Mesendoderm (in vitro differentiated cells): ENCODE data around the gene KRT80.

ENCODE experiments used
- DNase-seq: peaks from one replicate; pipeline ENCODE4 v3.0.0; 2013
- H2AK5ac ChIP-seq: 2 replicates; pipeline ENCODE4 v1.6.1; 2013; ENCODE audit warnings: low read length, inconsistent platforms
- H2BK120ac ChIP-seq: 2 replicates; pipeline ENCODE4 v1.6.1; 2013; ENCODE audit warnings: low read depth, mild to moderate bottlenecking, low read length, moderate library complexity, mixed read lengths
- H2BK15ac ChIP-seq: replicated peaks from 2 replicates; pipeline ENCODE4 v1.6.1; 2013; ENCODE audit warnings: low read depth, mild to moderate bottlenecking, moderate library complexity
- H2BK5ac ChIP-seq: 2 replicates; pipeline ENCODE4 v1.6.1; 2013; ENCODE audit warnings: low read length, inconsistent platforms
- H3K18ac ChIP-seq: 2 replicates; pipeline ENCODE4 v1.6.1; 2013; ENCODE audit warnings: mild to moderate bottlenecking, low read length, mixed read lengths
- H3K23ac ChIP-seq: one replicate; pipeline ENCODE4 v1.6.1; 2013; ENCODE audit warnings: low read length
- H3K27ac ChIP-seq: 2 replicates; pipeline ENCODE4 v1.5.1; 2013; ENCODE audit warnings: low read depth, mild to moderate bottlenecking, inconsistent platforms, low read length, moderate library complexity
- H3K27me3 ChIP-seq: 2 replicates; pipeline ENCODE4 v1.6.1; 2013; ENCODE audit warnings: low read length, control low read depth, mild to moderate bottlenecking, inconsistent platforms; ENCODE audit not compliant: insufficient read depth, poor library complexity
- H3K36me3 ChIP-seq: 2 replicates; pipeline ENCODE4 v1.6.1; 2013; ENCODE audit warnings: low read length, inconsistent platforms; ENCODE audit not compliant: control insufficient read depth, insufficient read depth
- H3K4ac ChIP-seq: one replicate; pipeline ENCODE4 v1.6.1; 2013; ENCODE audit warnings: low read depth, mild to moderate bottlenecking, low read length, moderate library complexity
- H3K4me1 ChIP-seq: 2 replicates; pipeline ENCODE4 v1.6.1; 2013; ENCODE audit warnings: low read depth, low read length, inconsistent platforms; ENCODE audit not compliant: control insufficient read depth
- H3K4me2 ChIP-seq: 2 replicates; pipeline ENCODE4 v1.6.1; 2013; ENCODE audit warnings: low read length
- H3K4me3 ChIP-seq: 2 replicates; pipeline ENCODE4 v1.5.1; 2013; ENCODE audit warnings: mild to moderate bottlenecking, low read length
- H3K56ac ChIP-seq: one replicate; pipeline ENCODE4 v1.6.1; 2013; ENCODE audit warnings: low read length
- H3K79me1 ChIP-seq: 2 replicates; pipeline ENCODE4 v1.6.1; 2013; ENCODE audit warnings: low read length, inconsistent platforms
- H3K79me2 ChIP-seq: 2 replicates; pipeline ENCODE4 v1.6.1; 2013; ENCODE audit warnings: mild to moderate bottlenecking, low read length; ENCODE audit not compliant: control insufficient read depth, insufficient read depth
- H3K9ac ChIP-seq: 2 replicates; pipeline ENCODE4 v1.6.1; 2013; ENCODE audit warnings: low read length, inconsistent platforms
- H4K5ac ChIP-seq: one replicate; pipeline ENCODE4 v1.6.1; 2013; ENCODE audit warnings: low read length
- H4K8ac ChIP-seq: one replicate; pipeline ENCODE4 v1.6.1; 2013; ENCODE audit warnings: low read depth, mild to moderate bottlenecking, control low read depth, low read length, moderate library complexity
- WGBS: extraction: QIAGEN DNeasy Blood & Tissue Kit; methylation state at CpG from one replicate; pipeline ENCODE4 v1.1.7; 2013; ENCODE audit warnings: low lambda C conversion rate, missing lambda C conversion rate; ENCODE audit not compliant: insufficient coverage; ENCODE audit errors: extremely low coverage; 5-methylcytosine and 5-hydroxymethylcytosine counted together

Gene KRT80

GRCh38 chr12:52190860-52191729 lies 719 bp downstream of the KRT80 start:
- Histone ChIP-seq H3K79me2 (no peaks in the 10 kb centered on the region), H3K9ac (no peak overlapping the region), H2BK5ac (no peak overlapping the region), H3K27me3 (no peaks in the 10 kb centered on the region), H4K5ac (no peak overlapping the region), H2BK15ac (no peak overlapping the region), H3K79me1 (no peaks in the 10 kb centered on the region), H2BK120ac (no peak overlapping the region), H3K4me1 (no peaks in the 10 kb centered on the region), H3K23ac (no peak overlapping the region), H3K27ac (no peak overlapping the region), H3K36me3 (no peaks in the 10 kb centered on the region), H3K4me3 (no peak overlapping the region), H2AK5ac (no peak overlapping the region), H3K4ac (no peak overlapping the region), H4K8ac (no peak overlapping the region), H3K4me2 (no peak overlapping the region), H3K56ac (no peak overlapping the region), H3K18ac (no peak overlapping the region)
- no CpG with 5 or more reads among the region's 16 CpGs for WGBS
- no peak for DNase-seq

DNA sequence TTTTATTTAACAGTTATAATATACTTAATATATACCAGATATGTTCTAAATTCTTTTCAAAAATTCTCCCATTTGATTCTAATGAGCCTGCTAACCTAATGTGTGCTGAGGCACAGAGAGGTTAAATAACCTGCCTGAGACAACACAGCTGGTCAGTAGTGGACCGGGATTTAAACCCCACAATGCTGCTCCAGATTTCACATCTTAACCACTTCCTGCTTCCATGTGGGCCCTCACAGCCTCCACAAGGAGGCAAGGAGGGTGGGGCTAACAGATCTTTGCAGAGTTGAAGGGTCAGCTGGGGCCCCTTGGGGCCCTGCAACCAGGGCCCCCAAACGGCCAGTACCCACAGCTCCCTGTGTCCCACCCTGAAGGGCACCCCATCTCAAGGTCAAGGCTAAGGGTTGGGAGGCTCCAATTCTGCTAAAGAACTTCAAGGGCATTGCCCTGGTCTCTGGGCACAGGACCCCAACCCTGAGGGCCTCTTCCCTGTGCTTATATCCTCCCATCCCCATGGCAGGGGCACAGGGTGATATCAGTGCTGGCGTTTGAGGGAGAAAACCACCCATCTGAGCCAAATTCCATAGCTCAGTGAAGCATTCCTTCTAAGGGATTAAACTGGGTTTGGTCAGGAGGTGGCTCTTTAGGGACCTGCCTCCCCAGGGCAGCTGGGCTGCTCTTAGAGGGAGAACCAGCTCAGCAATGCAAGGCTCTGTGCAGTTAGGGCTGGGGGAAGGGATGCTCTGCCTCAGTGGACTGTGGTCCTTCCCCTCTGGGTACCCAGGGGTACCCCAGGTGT lies 2.2 kb downstream of the KRT80 start:
- H3K27ac ChIP-seq = no peak overlapping the region
- H2AK5ac ChIP-seq = no peak overlapping the region
- no CpG with 5 or more reads among the region's 3 CpGs for WGBS
- no peak overlapping the region for H4K8ac ChIP-seq
- H4K5ac ChIP-seq = no peak overlapping the region
- H2BK120ac ChIP-seq = no peak overlapping the region
- DNase-seq = peak; percentile 33
- H3K9ac ChIP-seq = no peak overlapping the region
- no peak overlapping the region for H2BK15ac ChIP-seq
- H2BK5ac ChIP-seq = no peak overlapping the region
- no peak overlapping the region for H3K18ac ChIP-seq
- H3K27me3 ChIP-seq = no peaks in the 10 kb centered on the region
- no peak overlapping the region for H3K4ac ChIP-seq
- peaks cover 4% of the 10 kb centered on the region for H3K4me1 ChIP-seq
- H3K4me2 ChIP-seq = no peak overlapping the region
- no peak overlapping the region for H3K23ac ChIP-seq
- no peak overlapping the region for H3K4me3 ChIP-seq
- no peaks in the 10 kb centered on the region for H3K79me1 ChIP-seq
- H3K36me3 ChIP-seq = no peaks in the 10 kb centered on the region
- H3K79me2 ChIP-seq = no peaks in the 10 kb centered on the region
- H3K56ac ChIP-seq = no peak overlapping the region

DNA sequence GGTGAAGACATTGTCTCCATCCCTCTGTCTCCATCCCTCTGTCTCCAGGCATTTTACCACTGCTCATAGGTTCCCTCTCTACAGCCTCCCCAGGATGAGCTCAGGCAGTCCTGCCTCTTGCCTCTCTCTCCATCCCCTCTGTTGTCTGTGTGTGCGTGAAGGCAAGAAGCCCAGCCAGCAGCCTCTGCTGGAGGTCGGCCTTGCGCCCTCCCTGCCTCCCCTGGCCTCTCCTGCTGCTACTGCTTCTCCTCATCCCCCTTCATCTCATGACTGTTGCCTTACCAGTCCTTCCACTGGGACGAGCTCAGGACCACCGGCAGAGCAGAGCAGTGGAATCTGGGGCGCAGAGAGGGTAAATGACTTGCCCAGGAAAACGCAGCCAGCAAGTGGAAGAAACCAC lies 3.2 kb downstream of the KRT80 start:
- H3K36me3 ChIP-seq = no peaks in the 10 kb centered on the region
- H2BK120ac ChIP-seq = no peak overlapping the region
- no peak overlapping the region for H2BK15ac ChIP-seq
- no CpG with 5 or more reads among the region's 7 CpGs for WGBS
- no peak overlapping the region for H2AK5ac ChIP-seq
- H3K4me3 ChIP-seq = no peak overlapping the region
- no peak overlapping the region for H3K27ac ChIP-seq
- no peak overlapping the region for H4K8ac ChIP-seq
- no peak overlapping the region for H4K5ac ChIP-seq
- H3K4me2 ChIP-seq = no peak overlapping the region
- peaks cover 4% of the 10 kb centered on the region for H3K4me1 ChIP-seq
- no peak overlapping the region for H3K56ac ChIP-seq
- no peak overlapping the region for H3K23ac ChIP-seq
- H3K9ac ChIP-seq = no peak overlapping the region
- no peak overlapping the region for H2BK5ac ChIP-seq
- H3K4ac ChIP-seq = no peak overlapping the region
- H3K27me3 ChIP-seq = no peaks in the 10 kb centered on the region
- no peak overlapping the region for H3K18ac ChIP-seq
- DNase-seq = no peak
- H3K79me2 ChIP-seq = no peaks in the 10 kb centered on the region
- H3K79me1 ChIP-seq = no peaks in the 10 kb centered on the region

- H3K79me2 ChIP-seq = no peaks in the 10 kb centered on the region
Measured at GRCh38 chr12:52187640-52188039, 4.2 kb downstream of the KRT80 start.

GRCh38 chr12:52187206-52187605 lies 4.6 kb downstream of the KRT80 start:
- no peak overlapping the region for H3K4me2 ChIP-seq
- H3K4ac ChIP-seq = no peak overlapping the region
- no peaks in the 10 kb centered on the region for H3K79me1 ChIP-seq
- H3K18ac ChIP-seq = no peak overlapping the region
- no peak overlapping the region for H3K4me3 ChIP-seq
- H4K5ac ChIP-seq = no peak overlapping the region
- no peak overlapping the region for H3K56ac ChIP-seq
- H3K23ac ChIP-seq = no peak overlapping the region
- H2BK5ac ChIP-seq = no peak overlapping the region
- no peak overlapping the region for H3K27ac ChIP-seq
- no peak overlapping the region for H2BK120ac ChIP-seq
- no peak overlapping the region for H2BK15ac ChIP-seq
- no CpG with 5 or more reads among the region's 11 CpGs for WGBS
- H3K9ac ChIP-seq = no peak overlapping the region
- H3K79me2 ChIP-seq = no peaks in the 10 kb centered on the region
- no peak overlapping the region for H2AK5ac ChIP-seq
- no peak for DNase-seq
- H3K4me1 ChIP-seq = peaks cover 4% of the 10 kb centered on the region
- no peak overlapping the region for H4K8ac ChIP-seq
- no peaks in the 10 kb centered on the region for H3K36me3 ChIP-seq
- H3K27me3 ChIP-seq = no peaks in the 10 kb centered on the region

More at GRCh38 chr12:52187640-52188039, 4.2 kb downstream of the KRT80 start:
- no peak overlapping the region for H2BK120ac ChIP-seq
- H3K23ac ChIP-seq = no peak overlapping the region
- H2BK5ac ChIP-seq = no peak overlapping the region
- H3K79me1 ChIP-seq = no peaks in the 10 kb centered on the region
- H4K5ac ChIP-seq = no peak overlapping the region
- no peak for DNase-seq
- no peak overlapping the region for H3K56ac ChIP-seq
- no peaks in the 10 kb centered on the region for H3K36me3 ChIP-seq
- H3K27me3 ChIP-seq = no peaks in the 10 kb centered on the region
- peaks cover 4% of the 10 kb centered on the region for H3K4me1 ChIP-seq
- no peak overlapping the region for H3K18ac ChIP-seq
- H4K8ac ChIP-seq = no peak overlapping the region
- H2AK5ac ChIP-seq = no peak overlapping the region
- no peak overlapping the region for H3K27ac ChIP-seq
- H3K9ac ChIP-seq = no peak overlapping the region
- WGBS = no CpG with 5 or more reads among the region's 5 CpGs
- no peak overlapping the region for H3K4me3 ChIP-seq
- no peak overlapping the region for H3K4ac ChIP-seq
- no peak overlapping the region for H2BK15ac ChIP-seq
- no peak overlapping the region for H3K4me2 ChIP-seq
